Muscle of leg (tissue), 11 donors: ENCODE results near the gene PRMT7. TPM values are rescaled to one million over a fixed set of nuclear protein-coding genes. Genes with fewer than 3 reads are reported as not detected.

Experiments used
- DNase-seq: peaks from one replicate; pipeline ENCODE4 v3.0.0; 2013
- H3K27ac ChIP-seq: one replicate; pipeline ENCODE4 v1.5.1; 2013; ENCODE audit warnings: mild to moderate bottlenecking, low read length, control low read depth
- H3K27me3 ChIP-seq: one replicate; pipeline ENCODE4 v1.6.1; 2013; ENCODE audit warnings: low read length; ENCODE audit not compliant: control insufficient read depth, insufficient read depth
- H3K36me3 ChIP-seq: one replicate; pipeline ENCODE4 v1.6.1; 2013; ENCODE audit warnings: low read length; ENCODE audit not compliant: control insufficient read depth, insufficient read depth
- H3K4me1 ChIP-seq: one replicate; pipeline ENCODE4 v1.6.1; 2013; ENCODE audit warnings: low read length; ENCODE audit not compliant: control insufficient read depth, insufficient read depth
- H3K4me3 ChIP-seq: one replicate; pipeline ENCODE4 v1.5.1; 2013; ENCODE audit warnings: low read length, control low read depth
- H3K9me3 ChIP-seq: replicated peaks from 2 replicates; pipeline ENCODE4 v1.6.1; 2013; ENCODE audit warnings: low read depth, low read length; ENCODE audit not compliant: control insufficient read depth
- WGBS: methylation state at CpG from one replicate; pipeline ENCODE4 v1.1.5; 2013; ENCODE audit warnings: missing lambda C conversion rate; ENCODE audit not compliant: insufficient coverage; 5-methylcytosine and 5-hydroxymethylcytosine counted together
- polyA plus RNA-seq, 8 donors: library from polyadenylated mRNA; unstranded; fragments of 120-200 nt; gene quantifications; one replicate each; pipeline versions ENCODE4 v1.2.1 to v1.2.3, GENCODE V29; 2013; ENCODE audit warnings: inconsistent platforms in 1 of 8, low replicate concordance in 1 of 8; ENCODE audit not compliant: insufficient read length in 8 of 8, insufficient read depth in 1 of 8
- total RNA-seq: library from RNA; stranded (reverse); fragments of 120-200 nt; gene quantifications from one replicate; pipeline ENCODE4 v1.2.4, GENCODE V29; 2013

Gene PRMT7
- total and polyA plus RNA-seq, 9 donors = 40.7 to 54.4 (median 43.5) TPM

- peaks cover 18% of the 10 kb centered on the region for H3K36me3 ChIP-seq
- no peak overlapping the region for H3K27ac ChIP-seq
- H3K4me3 ChIP-seq = no peak overlapping the region
- 100% methylated on average over 1 of the region's 4 CpGs for WGBS
- H3K9me3 ChIP-seq = no peaks in the 10 kb centered on the region
- H3K4me1 ChIP-seq = peaks cover 3% of the 10 kb centered on the region
- no peaks in the 10 kb centered on the region for H3K27me3 ChIP-seq
- no peak for DNase-seq
Observed at GRCh38 chr16:68272507-68273209, 38.2 kb upstream of the PRMT7 start.

DNA sequence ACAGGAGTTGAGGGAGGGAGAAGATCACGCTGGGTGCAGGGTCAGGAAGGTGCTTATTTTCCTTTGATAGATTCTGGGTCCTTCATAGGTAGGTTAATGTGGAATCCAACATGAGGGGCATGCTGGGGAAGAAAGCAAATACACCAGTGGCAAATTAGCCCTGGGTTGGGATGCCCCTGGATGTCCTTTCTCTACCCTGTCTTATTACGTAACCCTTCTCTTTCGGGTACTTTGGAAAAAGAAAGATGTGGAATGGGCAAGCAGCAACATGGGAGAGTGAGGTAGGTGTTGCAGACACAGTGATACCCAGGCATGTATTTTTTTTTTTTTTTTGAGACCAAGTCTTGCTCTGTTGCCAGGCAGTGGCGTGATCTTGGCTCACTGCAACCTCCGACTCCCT is 37.4 kb upstream of the PRMT7 start:
- Histone ChIP-seq H3K27me3 (no peaks in the 10 kb centered on the region), H3K4me1 (no peaks in the 10 kb centered on the region), H3K27ac (no peak overlapping the region), H3K36me3 (peaks cover 18% of the 10 kb centered on the region), H3K9me3 (no peaks in the 10 kb centered on the region), H3K4me3 (no peak overlapping the region)
- DNase-seq = no peak
- WGBS = 90% methylated on average over 2 of the region's 5 CpGs

DNA sequence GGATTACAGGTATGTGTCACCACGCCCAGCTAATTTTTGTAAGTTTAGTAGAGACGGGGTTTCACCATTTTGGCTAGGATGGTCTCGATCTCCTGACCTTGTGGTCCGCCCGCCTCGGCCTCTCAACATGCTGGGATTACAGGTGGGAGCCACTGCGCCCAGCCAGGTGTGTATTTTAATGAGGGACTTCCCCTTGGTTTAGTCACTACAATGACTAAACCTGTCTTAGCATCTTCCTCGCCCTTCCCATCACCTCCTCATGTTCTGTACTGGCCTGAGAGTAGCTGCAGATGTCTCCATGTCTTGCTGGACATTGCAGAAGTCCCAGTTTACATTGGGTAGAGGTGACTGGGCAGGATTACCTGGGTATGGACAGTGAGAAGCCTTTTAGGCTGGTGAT is 36.9 kb upstream of the PRMT7 start:
- WGBS = no CpG with 5 or more reads among the region's 8 CpGs
- H3K4me3 ChIP-seq = no peak overlapping the region
- DNase-seq = no peak
- no peaks in the 10 kb centered on the region for H3K27me3 ChIP-seq
- H3K9me3 ChIP-seq = no peaks in the 10 kb centered on the region
- peaks cover 18% of the 10 kb centered on the region for H3K36me3 ChIP-seq
- no peak overlapping the region for H3K27ac ChIP-seq
- H3K4me1 ChIP-seq = no peaks in the 10 kb centered on the region

DNA sequence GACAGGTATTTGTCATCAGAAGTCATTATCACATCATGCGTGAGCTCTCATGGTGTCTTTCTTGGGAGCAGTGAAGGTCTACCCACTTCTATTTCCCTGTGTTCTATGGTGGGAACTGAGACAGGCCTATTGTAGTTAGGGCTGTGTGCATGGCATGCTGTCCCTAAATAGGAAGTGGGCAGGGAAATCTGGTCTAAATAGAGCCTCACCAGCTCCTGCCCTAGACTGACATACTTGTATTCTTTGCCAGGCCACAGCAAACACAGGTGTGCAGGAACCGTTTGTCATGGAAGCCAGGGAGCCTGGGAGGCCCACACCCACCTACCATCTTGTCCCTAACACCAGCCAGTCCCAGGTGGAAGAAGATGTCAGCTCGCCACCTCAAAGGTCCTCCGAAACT is 36.4 kb upstream of the PRMT7 start:
- H3K4me3 ChIP-seq = no peak overlapping the region
- WGBS = 88% methylated on average over 3 of the region's 4 CpGs
- no peaks in the 10 kb centered on the region for H3K4me1 ChIP-seq
- no peak overlapping the region for H3K27ac ChIP-seq
- peaks cover 18% of the 10 kb centered on the region for H3K36me3 ChIP-seq
- H3K9me3 ChIP-seq = no peaks in the 10 kb centered on the region
- H3K27me3 ChIP-seq = no peaks in the 10 kb centered on the region
- DNase-seq = no peak

DNA sequence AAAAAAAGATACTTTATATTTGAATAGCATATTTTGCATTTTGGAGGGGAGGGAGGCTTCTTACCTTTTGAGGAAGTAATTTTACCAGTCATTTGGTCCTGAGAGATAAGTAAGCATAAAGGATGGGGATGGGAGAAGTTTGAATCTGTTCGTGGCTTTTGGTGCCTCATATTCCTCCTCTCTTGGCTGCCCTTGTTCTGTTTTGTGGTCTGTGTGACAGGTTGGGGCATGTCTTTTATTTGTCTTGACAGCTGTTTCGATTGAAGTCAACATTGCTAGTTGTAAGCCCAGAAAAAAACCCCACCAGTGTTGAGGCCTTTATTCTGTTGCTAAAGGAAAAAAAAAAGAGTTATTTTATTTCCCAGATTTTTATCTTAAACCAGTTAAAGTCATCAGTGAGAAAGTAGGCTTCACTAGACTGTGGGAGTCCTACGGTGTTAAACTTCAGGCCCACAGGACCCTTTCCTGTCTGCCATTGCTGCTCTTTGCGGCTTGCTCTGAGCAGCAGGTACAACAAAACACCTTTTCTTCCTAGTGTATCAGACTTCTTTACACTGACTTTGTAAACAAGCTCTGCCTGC is 35.1 kb upstream of the PRMT7 start:
- H3K27ac ChIP-seq = no peak overlapping the region
- H3K36me3 ChIP-seq = peaks cover 18% of the 10 kb centered on the region
- no peaks in the 10 kb centered on the region for H3K9me3 ChIP-seq
- WGBS = 64% methylated on average over 2 of the region's 4 CpGs
- no peaks in the 10 kb centered on the region for H3K4me1 ChIP-seq
- H3K4me3 ChIP-seq = no peak overlapping the region
- no peaks in the 10 kb centered on the region for H3K27me3 ChIP-seq
- DNase-seq = no peak

DNA sequence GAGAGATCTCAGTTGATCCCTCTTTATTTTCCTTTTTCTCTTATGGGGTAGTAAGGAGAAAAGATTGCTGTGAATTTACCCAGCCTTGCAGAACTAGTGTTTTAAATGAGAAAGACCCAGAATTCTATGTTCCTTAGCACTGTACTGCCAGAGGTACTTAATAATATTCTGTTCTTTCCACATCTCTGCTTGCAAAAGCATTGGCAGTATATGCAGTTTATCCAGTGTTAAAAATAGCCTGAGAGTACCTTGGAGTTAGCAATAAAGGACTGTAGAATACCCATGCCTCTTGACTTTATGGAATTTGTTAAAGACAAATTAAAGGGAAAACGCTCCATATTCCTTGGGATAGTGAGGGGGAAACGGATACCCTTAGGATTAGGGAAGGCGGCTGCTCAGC is 34.6 kb upstream of the PRMT7 start:
- H3K9me3 ChIP-seq = no peaks in the 10 kb centered on the region
- H3K27ac ChIP-seq = no peak overlapping the region
- WGBS = 75% methylated on average over 2 of the region's 3 CpGs
- H3K4me1 ChIP-seq = no peaks in the 10 kb centered on the region
- H3K36me3 ChIP-seq = peaks cover 22% of the 10 kb centered on the region
- H3K27me3 ChIP-seq = no peaks in the 10 kb centered on the region
- H3K4me3 ChIP-seq = no peak overlapping the region
- no peak for DNase-seq

DNA sequence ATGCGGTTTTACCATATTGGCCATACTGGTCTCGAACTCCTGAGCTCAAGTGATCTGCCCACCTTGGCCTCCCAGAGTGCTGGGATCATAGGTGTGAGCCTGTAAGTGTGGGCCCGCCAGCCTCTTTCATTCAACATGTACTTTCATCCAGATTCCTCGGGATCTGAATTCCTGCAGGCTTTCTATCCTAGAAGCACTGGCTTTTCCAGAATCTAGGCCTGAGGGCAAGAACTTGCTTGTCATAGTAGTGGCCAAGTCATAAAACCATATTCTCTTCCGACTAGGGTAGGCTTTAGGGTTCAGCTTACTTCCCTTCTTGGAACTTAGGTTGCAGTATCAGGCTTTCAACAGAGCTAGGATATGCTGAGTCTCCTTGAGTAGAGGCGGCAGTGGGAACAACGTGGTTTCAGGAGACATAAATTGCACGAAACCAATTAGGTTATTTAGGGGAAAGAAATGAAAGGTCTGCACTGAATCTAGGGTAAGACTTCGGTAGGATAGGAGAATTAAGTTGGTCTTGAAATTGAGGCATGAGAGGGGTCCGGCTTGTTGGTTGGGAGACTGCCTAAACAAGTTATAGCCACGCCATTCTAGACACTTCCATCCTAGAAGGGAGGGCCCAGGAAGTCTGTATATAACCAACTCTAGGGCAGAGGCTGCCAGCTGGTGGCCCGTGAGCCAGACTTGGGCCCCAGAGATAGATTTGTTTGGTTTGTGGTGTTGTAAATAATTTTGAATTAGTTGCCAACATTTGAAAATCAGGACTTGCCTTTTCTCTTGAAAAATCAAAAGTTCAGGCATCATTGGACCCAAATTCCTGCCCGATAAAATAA is 30.9 kb upstream of the PRMT7 start:
- Histone ChIP-seq H3K9me3 (no peaks in the 10 kb centered on the region), H3K4me1 (peaks cover 3% of the 10 kb centered on the region), H3K36me3 (peaks cover 24% of the 10 kb centered on the region), H3K27me3 (no peaks in the 10 kb centered on the region), H3K27ac (no peak overlapping the region), H3K4me3 (no peak overlapping the region)
- WGBS = 87% methylated on average over 6 of the region's 13 CpGs
- no peak for DNase-seq

DNA sequence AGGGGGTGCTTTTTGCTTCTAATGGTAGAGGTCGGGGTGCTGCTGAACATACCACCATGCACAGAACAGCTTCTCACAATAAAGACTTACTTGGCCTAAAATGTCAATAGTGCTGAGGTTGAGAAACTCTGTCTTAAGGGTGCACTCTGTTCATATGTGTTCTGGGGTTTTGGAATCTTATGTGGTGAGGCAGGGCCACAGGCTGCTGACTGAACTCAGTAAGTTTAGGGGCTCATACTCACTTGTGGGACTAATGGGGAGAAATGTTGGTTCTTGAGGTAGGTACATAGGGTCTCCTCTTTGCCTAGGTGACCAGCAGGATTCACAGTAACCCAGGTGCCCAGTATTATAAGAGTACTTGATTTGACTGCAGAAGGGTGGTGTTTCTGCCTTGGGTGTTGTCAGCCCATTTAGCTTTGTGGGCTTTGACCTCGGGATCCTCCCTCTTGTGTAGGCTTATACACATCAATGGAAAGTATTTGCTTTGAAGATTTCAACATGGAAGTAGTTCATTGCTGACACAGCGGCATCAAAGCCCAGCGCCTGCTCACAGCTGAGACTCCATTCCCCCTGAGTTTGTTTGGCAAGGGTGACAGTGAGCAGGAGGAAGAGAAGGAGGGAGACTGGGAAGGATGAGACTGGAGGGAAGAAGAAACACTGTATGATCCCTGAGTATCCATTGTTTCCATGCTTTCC is 29.3 kb upstream of the PRMT7 start:
- H3K4me3 ChIP-seq = no peak overlapping the region
- H3K9me3 ChIP-seq = no peaks in the 10 kb centered on the region
- no peak for DNase-seq
- no peak overlapping the region for H3K27ac ChIP-seq
- H3K4me1 ChIP-seq = peaks cover 10% of the 10 kb centered on the region
- H3K36me3 ChIP-seq = peaks cover 29% of the 10 kb centered on the region
- 92% methylated on average over 2 of the region's 4 CpGs for WGBS
- H3K27me3 ChIP-seq = no peaks in the 10 kb centered on the region

DNA sequence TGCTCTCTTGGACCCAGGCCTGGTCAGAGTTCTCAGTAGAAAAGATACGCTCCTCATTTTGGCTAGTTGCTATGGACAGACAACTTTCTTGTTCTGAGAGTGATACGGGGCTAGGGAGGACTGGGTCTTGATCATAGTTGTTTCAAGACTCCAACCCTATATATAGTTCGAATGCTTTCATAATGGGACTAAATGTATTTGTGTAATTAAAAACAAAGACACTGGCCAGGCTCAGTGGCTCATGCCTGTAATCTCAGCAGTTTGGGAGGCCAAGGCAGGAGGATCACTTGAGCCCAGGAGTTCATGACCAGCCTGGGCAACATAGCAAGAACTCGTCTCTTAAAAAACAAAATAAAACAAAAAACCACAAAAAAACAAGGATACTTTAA is 28.8 kb upstream of the PRMT7 start:
- no CpG with 5 or more reads among the region's 4 CpGs for WGBS

GRCh38 chr16:68283346-68283745 is 27.5 kb upstream of the PRMT7 start:
- Histone ChIP-seq H3K4me1 (peaks cover 10% of the 10 kb centered on the region), H3K4me3 (no peak overlapping the region), H3K27ac (peak overlapping the region; percentile 51), H3K36me3 (peaks cover 38% of the 10 kb centered on the region), H3K9me3 (no peaks in the 10 kb centered on the region), H3K27me3 (no peaks in the 10 kb centered on the region)
- no peak for DNase-seq
- WGBS = 48% methylated on average over 3 of the region's 5 CpGs

More for the DNA sequence above, 28.8 kb upstream of the PRMT7 start:
- DNase-seq = no peak
- Histone ChIP-seq H3K4me1 (peaks cover 10% of the 10 kb centered on the region), H3K4me3 (no peak overlapping the region), H3K27ac (no peak overlapping the region), H3K27me3 (no peaks in the 10 kb centered on the region), H3K9me3 (no peaks in the 10 kb centered on the region), H3K36me3 (peaks cover 31% of the 10 kb centered on the region)
